HepG2 (cell line): ENCODE data around the gene FUT1. TPM values are rescaled to one million over a fixed set of nuclear protein-coding genes. Genes with fewer than 3 reads are reported as not detected.

Experiments
- ATAC-seq: fragments of 200-7000 bp; cut with Tn5 transposase; 3 replicates; pipeline ENCODE4 v1.9.1; 2020; ENCODE audit warnings: mild to moderate bottlenecking, moderate library complexity
- BruUV-seq: library from RNA; stranded (reverse); fragments of 400-500 nt; replicated peaks from 2 replicates; lab custom pipeline; 2021; lab: Mats Ljungman, UMichigan
- CTCF ChIA-PET: fragments of 300-600 bp; formaldehyde crosslinking; extraction: SDS; loops from one replicate; lab custom pipeline; 2021; ENCODE audit warnings: low total read pairs, inconsistent platforms, low intra/inter-chr PET ratio; lab: Yijun Ruan, JAX
- POLR2A ChIA-PET: fragments of 350-600 bp; sonication (Branson Sonifier 250); formaldehyde crosslinking; loops from one replicate; lab custom pipeline; 2020; ENCODE audit warnings: antibody characterized with exemption, inconsistent platforms; lab: Yijun Ruan, JAX
- DNase-seq: peaks from one replicate; pipeline ENCODE4 v3.0.0-alpha.2; 2015; ENCODE audit warnings: low spot score
- FAIRE-seq: peaks from 3 replicates; lab custom pipeline; 2011; peaks lifted over from hg19 to GRCh38; lab: Jason Lieb, UNC
- H2AFZ ChIP-seq: one replicate; pipeline ENCODE4 v1.6.1; 2011; ENCODE audit warnings: low read length, inconsistent platforms
- H3K27ac ChIP-seq: fragments of 300-600 bp; 3 replicates; pipeline ENCODE4 v1.8.0; 2011; ENCODE audit warnings: mixed run types, mild to moderate bottlenecking, mixed read lengths, low read length, inconsistent platforms; ENCODE audit not compliant: insufficient read depth; ENCODE audit errors: extremely low read length
- H3K27me3 ChIP-seq, 2 experiments: fragments of 200-600 bp in 1 of 2; 2 replicates in 1 of 2; 3 replicates in 1 of 2; pipeline versions ENCODE4 v1.6.0 to v1.8.0; 2011; ENCODE audit warnings: low read length in 2 of 2, mild to moderate bottlenecking in 2 of 2, moderate library complexity in 2 of 2, inconsistent platforms in 1 of 2; ENCODE audit not compliant: insufficient read depth in 2 of 2, control insufficient read depth in 1 of 2
- H3K36me3 ChIP-seq, 2 experiments: fragments of 200-600 bp in 1 of 2; replicated peaks in 1 of 2; 2 replicates in 1 of 2; 3 replicates in 1 of 2; pipeline versions ENCODE4 v1.5.1 to v1.8.0; 2011; ENCODE audit warnings: low read length in 2 of 2, inconsistent platforms in 1 of 2; ENCODE audit not compliant: insufficient read depth in 2 of 2, control insufficient read depth in 1 of 2
- H3K4me1 ChIP-seq: 2 replicates; pipeline ENCODE4 v1.5.1; 2012; ENCODE audit warnings: low read length, inconsistent platforms; ENCODE audit not compliant: insufficient read depth
- H3K4me2 ChIP-seq: 2 replicates; pipeline ENCODE4 v1.6.0; 2011; ENCODE audit warnings: low read depth, low read length, inconsistent platforms
- H3K4me3 ChIP-seq, 3 experiments: fragments of 200-600 bp in 1 of 3; sonication (generic), shearing (Covaris generic) in 1 of 3; replicated peaks in 1 of 3; 2 replicates each; pipeline ENCODE4 v1.5.1; 2011 to 2016; ENCODE audit warnings: low read length in 3 of 3, inconsistent platforms in 2 of 3, low read depth in 2 of 3, mild to moderate bottlenecking in 2 of 3, control low read depth in 1 of 3, mixed read lengths in 1 of 3; ENCODE audit not compliant: insufficient read depth in 1 of 3
- H3K79me2 ChIP-seq: one replicate; pipeline ENCODE4 v1.6.1; 2011; ENCODE audit warnings: low read length, inconsistent platforms; ENCODE audit not compliant: insufficient read depth
- H3K9ac ChIP-seq: 2 replicates; pipeline ENCODE4 v1.6.0; 2011; ENCODE audit warnings: mild to moderate bottlenecking, low read depth, low read length, inconsistent platforms; ENCODE audit not compliant: insufficient read depth
- H3K9me3 ChIP-seq: 2 replicates; pipeline ENCODE4 v1.5.1; 2012; ENCODE audit warnings: mild to moderate bottlenecking, low read length
- H4K20me1 ChIP-seq: 2 replicates; pipeline ENCODE4 v1.6.0; 2011; ENCODE audit warnings: inconsistent platforms, mild to moderate bottlenecking, low read length, moderate library complexity; ENCODE audit not compliant: insufficient read depth
- CHCHD3 ChIP-seq: sonication (generic); formaldehyde crosslinking; IDR thresholded peaks from 2 replicates; pipeline ENCODE4 v1.8.0; 2022; ENCODE audit warnings: mild to moderate bottlenecking, missing genetic modification reagents, moderate library complexity
- ZNF124 ChIP-seq: sonication (generic); formaldehyde crosslinking; IDR thresholded peaks from 2 replicates; pipeline ENCODE4 v1.4.0; 2020; ENCODE audit warnings: missing genetic modification reagents
- WGBS: methylation state at CpG from one replicate; pipeline ENCODE4 v1.1.6; 2017; ENCODE audit warnings: low lambda C conversion rate; 5-methylcytosine and 5-hydroxymethylcytosine counted together
- in situ Hi-C: cut with HindIII; loops from 2 replicates; pipeline ENCODE4 v1.10.0; 2017; ENCODE audit warnings: low pct_unique_long_range_greater_than_20kb; ENCODE audit not compliant: extremely low pct_ligation_motif_present
- intact Hi-C: fragments of 100-400 bp; cut with micrococcal nuclease; formaldehyde crosslinking; loops from one replicate; pipeline ENCODE4 v1.10.0; 2022; ENCODE audit not compliant: unreplicated experiment
- polyA plus RNA-seq, 8 experiments: library from polyadenylated mRNA; depleted of rRNA in 3 of 8; stranded (reverse) in 7 of 8; unstranded in 1 of 8; fragments of >200 nt; fragmentation: Illumina TruSeq in 4 of 8; extraction: Trizol in 4 of 8; gene quantifications; 2 replicates each; pipeline versions ENCODE4 v1.2.1 to v1.2.3, GENCODE V29; 2011 to 2016; ENCODE audit warnings: low read depth in 4 of 8, missing spikeins in 1 of 8, mixed read lengths in 1 of 8; ENCODE audit not compliant: insufficient read depth in 1 of 8
- total RNA-seq, 5 experiments: library from RNA; depleted of rRNA; stranded (reverse); fragments of >200 nt; fragmentation: Illumina TruSeq; extraction: Trizol; gene quantifications; 2 replicates each; pipeline ENCODE4 v1.2.3, GENCODE V29; 2016; ENCODE audit warnings: low read depth in 1 of 5
- TF ChIP-seq, protein P1 (sequence below): sonication (generic); formaldehyde crosslinking; IDR thresholded peaks from 2 replicates; pipeline ENCODE4 v1.5.0; 2020; ENCODE audit warnings: missing genetic modification reagents

The FUT1 gene
- total and polyA plus RNA-seq, 2 of the 13 experiments (the other 11 are each of a cell fraction or from before 2014, with no cell fraction given): 0.07 to 1.1 TPM

GRCh38 chr19:48739404-48740163, 12.9 kb downstream of the FUT1 start:
- FAIRE-seq (no peak), ATAC-seq (no peak)
- intact Hi-C loops: no loop called here

More at GRCh38 chr19:48739404-48740163, 12.9 kb downstream of the FUT1 start:
- 88% methylated on average over 39 of the region's 51 CpGs for WGBS
- ChIA-PET CTCF (interaction anchor here (1.3 to 1.7 kb wide), 5 partner anchors 26 to 93 kb away, joined by 6 to 18 read pairs (median 10); partner anchors contain the start of gene CA11), POLR2A (interaction anchor here (1.0 to 1.4 kb wide), 3 partner anchors 44 to 49 kb away, joined by 3 to 6 read pairs (median 3); partner anchors contain the start of gene FUT2)
- Histone ChIP-seq H3K79me2 (no peaks in the 10 kb centered on the region), H3K27ac (no peak overlapping the region), H2AFZ (no peak overlapping the region), H3K9me3 (no peaks in the 10 kb centered on the region), H4K20me1 (no peaks in the 10 kb centered on the region), H3K4me3 (no peak overlapping the region), H3K4me2 (0 out of 2 replicates have a peak overlapping the region, but pooled peaks have one; percentile 18), H3K4me1 (peaks cover 44% of the 10 kb centered on the region), H3K27me3 (peaks cover 0 to 1% of the 10 kb centered on the region in 2 experiments; a peak in 1 of 5 replicates), H3K36me3 (no peaks in the 10 kb centered on the region), H3K9ac (no peak overlapping the region)
- BruUV-seq: no TSS peak
- TF ChIP-seq ZNF124 (CRISPR knock-in tag) (no peak), CHCHD3 (CRISPR knock-in tag) (0 out of 2 replicates have a peak, but pooled peaks have one; percentile 0)
- TF ChIP-seq, protein P1, sequence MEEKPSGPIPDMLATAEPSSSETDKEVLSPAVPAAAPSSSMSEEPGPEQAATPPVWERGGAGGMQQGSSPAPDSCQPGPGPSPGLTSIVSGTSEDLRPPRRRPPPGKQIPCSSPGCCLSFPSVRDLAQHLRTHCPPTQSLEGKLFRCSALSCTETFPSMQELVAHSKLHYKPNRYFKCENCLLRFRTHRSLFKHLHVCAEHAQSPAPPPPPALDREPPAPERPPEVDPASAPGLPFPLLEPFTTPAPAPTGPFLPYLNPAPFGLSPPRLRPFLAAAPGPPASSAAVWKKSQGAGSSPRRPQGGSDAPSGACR: no peak
- DNase-seq: no peak
- in situ Hi-C loops: no loop called here
